ENCODE data around the gene MAGEB2.
A peak's percentile ranks its signal among the peaks of the same experiment; 100 is the strongest.
"Not testable (repeated sequence)": the region's sequence is repeated elsewhere in the genome, so short reads cannot be mapped to it uniquely, and the experiment has no call there.

MAGEB2 gene, protein sequence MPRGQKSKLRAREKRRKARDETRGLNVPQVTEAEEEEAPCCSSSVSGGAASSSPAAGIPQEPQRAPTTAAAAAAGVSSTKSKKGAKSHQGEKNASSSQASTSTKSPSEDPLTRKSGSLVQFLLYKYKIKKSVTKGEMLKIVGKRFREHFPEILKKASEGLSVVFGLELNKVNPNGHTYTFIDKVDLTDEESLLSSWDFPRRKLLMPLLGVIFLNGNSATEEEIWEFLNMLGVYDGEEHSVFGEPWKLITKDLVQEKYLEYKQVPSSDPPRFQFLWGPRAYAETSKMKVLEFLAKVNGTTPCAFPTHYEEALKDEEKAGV

GRCh38 chrX:30215357-30215843 lies at the start of gene MAGEB2:
Gene MAGEB2 (plus strand): TSS chrX:30215563. CDS start chrX:30218581, 3,018 bp downstream.
- DNase-seq, result no peak

- no peak for DNase-seq
Observed at GRCh38 chrX:30170900-30171299, 44.5 kb upstream of the MAGEB2 start.

- DNase-seq, result no peak
Observed at GRCh38 chrX:30181353-30181752, 34.0 kb upstream of the MAGEB2 start.

GRCh38 chrX:30183554-30183953 lies 31.8 kb upstream of the MAGEB2 start:
- no peak for DNase-seq

GRCh38 chrX:30190426-30190825 lies 24.9 kb upstream of the MAGEB2 start:
- no peak for DNase-seq

DNA sequence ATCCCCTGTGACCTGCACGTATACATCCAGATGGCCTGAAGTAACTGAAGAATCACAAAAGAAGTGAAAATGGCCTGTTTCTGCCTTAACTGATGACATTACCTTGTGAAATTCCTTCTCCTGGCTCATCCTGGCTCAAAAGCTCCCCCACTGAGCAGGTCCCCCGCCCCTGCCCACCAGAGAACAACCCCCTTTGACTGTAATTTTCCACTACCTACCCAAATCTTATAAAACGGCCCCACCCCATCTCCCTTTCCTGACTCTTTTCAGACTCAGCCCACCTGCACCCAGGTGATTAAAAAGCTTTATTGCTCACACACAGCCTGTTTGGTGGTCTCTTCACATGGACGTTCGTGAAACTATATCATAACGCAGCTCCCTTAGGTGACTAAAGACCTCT lies 21.5 kb upstream of the MAGEB2 start:
- not testable (repeated sequence) for DNase-seq

GRCh38 chrX:30196322-30196721 lies 19.0 kb upstream of the MAGEB2 start:
- peak; percentile 5 for DNase-seq

- DNase-seq, result no peak
Observed at GRCh38 chrX:30212172-30212571, 3.2 kb upstream of the MAGEB2 start.

- DNase-seq, result no peak
Observed at GRCh38 chrX:30217465-30217864, 2.1 kb downstream of the MAGEB2 start.

GRCh38 chrX:30219372-30219771 lies 4.0 kb downstream of the MAGEB2 start:
- DNase-seq, result no peak

DNA sequence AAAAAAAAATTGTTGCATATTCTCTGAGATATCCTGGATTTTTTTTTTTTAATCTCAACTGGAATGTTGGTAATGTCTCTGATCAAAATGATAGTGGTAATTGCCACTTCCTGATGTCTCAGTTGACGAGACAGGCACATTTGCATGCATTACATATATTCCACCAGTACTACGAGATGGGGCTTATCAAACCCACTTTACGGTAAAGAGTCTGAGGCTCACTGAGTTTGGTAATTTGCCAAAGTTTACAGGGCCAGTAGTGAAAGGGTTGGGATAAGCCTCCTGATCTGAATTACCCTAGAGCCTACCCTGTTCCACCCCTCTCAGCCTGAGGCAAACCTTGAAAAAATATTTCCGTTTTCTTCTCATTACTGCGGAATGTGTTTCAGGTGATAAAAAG lies 5.3 kb downstream of the MAGEB2 start:
- no peak for DNase-seq

DNA sequence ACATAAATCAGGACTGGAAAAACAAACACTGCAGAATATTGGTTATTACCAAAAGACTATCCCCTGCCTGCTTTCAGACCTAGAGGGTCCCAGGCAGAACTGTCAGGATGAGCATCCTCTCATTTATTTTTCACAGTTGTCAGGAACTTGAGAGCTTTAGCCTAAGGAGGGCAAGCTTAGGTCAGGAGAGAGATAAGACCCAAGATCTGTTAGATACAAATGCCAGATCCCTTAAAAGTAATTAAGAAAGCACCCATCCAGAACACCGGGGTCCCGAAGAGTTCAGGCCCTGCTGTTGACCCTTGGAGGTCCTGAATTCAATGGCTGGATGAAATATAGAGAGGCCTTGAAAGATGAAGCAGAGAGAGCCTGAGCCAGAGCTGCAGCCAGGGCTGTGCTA lies 9.2 kb downstream of the MAGEB2 start:
- DNase-seq, result no peak

GRCh38 chrX:30228526-30228925 lies 13.2 kb downstream of the MAGEB2 start:
- no peak for DNase-seq

DNA sequence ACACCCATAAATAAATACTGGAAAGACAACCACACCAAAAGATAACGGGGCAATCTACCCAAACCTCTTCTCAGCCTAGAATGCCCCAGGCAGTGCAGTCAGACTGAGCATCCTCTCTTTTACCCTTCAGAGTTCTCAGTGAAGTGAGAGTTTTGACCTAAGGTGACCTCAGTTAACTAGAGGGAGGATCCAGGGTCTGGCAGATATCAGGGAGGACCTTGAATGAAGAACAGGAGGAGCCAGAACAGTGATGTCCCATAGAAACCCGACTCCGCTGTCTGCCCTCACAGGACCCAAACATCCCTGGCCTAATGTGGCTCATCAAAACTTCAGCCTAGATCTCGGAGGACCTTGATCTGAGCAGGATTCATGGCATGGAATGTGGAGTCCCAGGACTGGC lies 15.0 kb downstream of the MAGEB2 start, which contains the start of gene MAGEB3:
TSS of gene MAGEB3 (plus strand) at position 263 of the 400 bp plus-strand sequence. CDS start 5,268 bp downstream, outside the sequence.
- no peak for DNase-seq

DNA sequence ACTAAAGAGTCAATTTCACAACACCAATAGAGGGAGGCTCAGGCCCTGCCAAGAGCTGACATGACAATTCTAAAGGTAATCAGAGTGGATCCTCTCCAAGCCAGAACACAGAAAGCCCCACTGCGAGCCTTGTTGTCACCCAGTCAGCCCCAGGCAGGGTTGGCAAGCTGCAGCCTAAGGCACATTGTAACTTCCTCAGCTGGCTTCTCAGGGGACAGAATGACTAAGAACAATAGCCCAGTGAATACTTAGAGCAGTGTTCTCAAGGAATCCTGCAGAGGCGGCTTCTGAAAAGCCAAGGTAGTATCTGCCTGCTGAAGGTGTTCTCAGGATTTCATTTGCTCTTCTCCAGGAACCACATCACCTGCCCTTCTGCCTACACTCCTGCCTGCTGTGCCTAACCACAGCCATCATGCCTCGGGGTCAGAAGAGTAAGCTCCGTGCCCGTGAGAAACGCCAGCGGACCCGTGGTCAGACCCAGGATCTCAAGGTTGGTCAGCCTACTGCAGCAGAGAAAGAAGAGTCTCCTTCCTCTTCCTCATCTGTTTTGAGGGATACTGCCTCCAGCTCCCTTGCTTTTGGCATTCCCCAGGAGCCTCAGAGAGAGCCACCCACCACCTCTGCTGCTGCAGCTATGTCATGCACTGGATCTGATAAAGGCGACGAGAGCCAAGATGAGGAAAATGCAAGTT lies 26.5 kb downstream of the MAGEB2 start, which contains the start of gene MAGEB4:
TSS of gene MAGEB4 (plus strand) at position 277 of the 692 bp plus-strand sequence. CDS start at position 413, 136 bp downstream.
- DNase-seq, result no peak

- DNase-seq, result no peak
Observed at GRCh38 chrX:30246769-30247489, 31.6 kb downstream of the MAGEB2 start, which contains the start of gene MAGEB1. Gene MAGEB1 (plus strand): TSS chrX:30247146. CDS start chrX:30250494, 3,348 bp downstream.

DNA sequence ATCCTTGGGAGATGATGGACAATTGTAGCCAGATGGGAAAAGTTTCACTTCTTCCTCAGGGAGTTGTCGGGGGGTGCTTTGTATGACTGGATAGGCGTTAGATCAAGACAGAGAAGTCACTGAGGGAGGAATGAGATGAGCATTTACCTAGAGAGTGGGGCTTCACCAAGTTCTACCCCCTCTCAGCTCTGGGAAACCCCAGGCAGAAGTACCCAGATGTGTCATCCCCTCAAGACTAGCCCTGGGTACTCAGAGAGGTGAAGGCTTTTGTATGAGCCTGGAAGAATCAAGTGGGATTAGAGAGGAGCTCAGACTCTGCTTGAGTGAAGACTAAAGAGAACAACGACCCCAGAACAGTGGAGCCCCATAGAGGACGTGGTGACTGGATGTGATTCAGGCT lies 33.5 kb downstream of the MAGEB2 start:
- no peak for DNase-seq

DNA sequence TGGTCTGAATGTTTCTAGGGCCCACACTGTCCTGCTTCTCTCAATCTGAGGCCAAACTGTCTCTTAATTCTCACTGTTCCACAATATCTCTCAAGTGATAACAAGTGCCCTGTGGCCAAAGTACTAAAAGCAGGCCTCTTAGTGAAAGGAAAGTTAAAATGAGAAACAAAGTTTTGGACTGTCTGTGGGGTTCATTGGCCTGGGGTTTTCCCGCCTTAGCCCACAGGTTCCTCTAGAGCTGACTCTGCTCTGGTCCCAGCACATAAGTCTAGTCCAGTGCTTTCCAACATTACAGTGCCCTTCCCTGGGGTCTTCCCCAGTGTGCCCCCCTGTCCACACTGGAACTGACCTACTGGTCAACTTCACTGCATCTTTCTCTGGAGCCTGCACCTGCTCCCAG lies 37.9 kb downstream of the MAGEB2 start:
- no peak for DNase-seq

DNA sequence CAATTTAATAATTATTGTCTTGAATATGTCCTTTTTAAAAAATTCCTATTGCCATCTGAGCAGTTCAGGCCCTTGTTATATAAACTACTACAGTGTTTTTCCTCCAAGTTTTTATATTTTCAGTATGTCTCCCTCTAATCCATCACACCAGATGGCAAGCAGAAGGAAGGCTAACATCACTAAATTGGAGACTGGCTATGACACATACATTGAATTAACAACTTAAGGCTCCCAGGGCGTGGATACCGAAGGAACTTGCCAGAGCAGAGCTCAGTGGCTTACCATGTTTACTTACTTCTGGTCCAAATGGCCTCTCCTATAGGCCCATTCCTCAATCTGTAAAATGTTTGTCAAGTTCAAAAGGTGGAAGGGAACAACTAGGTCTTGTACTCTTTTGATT lies 44.6 kb downstream of the MAGEB2 start:
- DNase-seq, result no peak

DNA sequence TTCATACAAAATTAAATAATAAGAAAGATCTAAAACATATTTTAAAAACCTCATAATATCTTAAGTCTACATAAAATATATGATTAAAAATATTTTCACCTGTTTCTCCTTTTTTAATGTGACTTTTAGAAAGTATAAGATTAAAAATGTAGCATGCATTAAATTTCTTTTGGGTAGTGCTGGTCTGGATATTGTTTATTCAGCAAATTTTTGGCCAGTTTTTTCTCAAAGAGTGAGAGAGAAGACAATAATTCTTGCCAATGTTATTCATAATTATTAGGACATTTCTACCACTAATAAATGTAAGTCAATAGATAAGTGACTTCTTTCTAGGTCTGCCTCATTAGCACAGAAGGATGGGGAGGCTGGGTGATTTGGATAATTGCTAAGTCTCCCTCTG lies 45.6 kb downstream of the MAGEB2 start:
- no peak for DNase-seq

GRCh38 chrX:30262763-30263162 lies 47.4 kb downstream of the MAGEB2 start:
- no peak for DNase-seq
